Karpas-422 (cell line): Measurements from ENCODE around the gene NT5C. TPM values are rescaled to one million over a fixed set of nuclear protein-coding genes. Genes with fewer than 3 reads are reported as not detected.

ENCODE experiments used
- DNase-seq: peaks from one replicate; pipeline ENCODE4 v3.0.0-alpha.2; 2015
- H2AFZ ChIP-seq: fragments of 200-600 bp; sonication (generic); 2 replicates; pipeline ENCODE4 v1.6.1; 2014; ENCODE audit warnings: antibody characterized with exemption, low read length, mixed read lengths
- H3K27ac ChIP-seq: fragments of 200-600 bp; sonication (generic); 2 replicates; pipeline ENCODE4 v1.5.1; 2014; ENCODE audit warnings: mild to moderate bottlenecking, low read length, moderate library complexity
- H3K27me3 ChIP-seq: fragments of 200-600 bp; sonication (generic); 2 replicates; pipeline ENCODE4 v1.6.1; 2014; ENCODE audit warnings: low read length, mixed read lengths
- H3K36me3 ChIP-seq: fragments of 200-600 bp; sonication (generic); 2 replicates; pipeline ENCODE4 v1.6.1; 2014; ENCODE audit warnings: low read length, mixed read lengths; ENCODE audit not compliant: insufficient read depth
- H3K4me1 ChIP-seq: fragments of 200-600 bp; sonication (generic); 2 replicates; pipeline ENCODE4 v1.6.1; 2014; ENCODE audit warnings: mild to moderate bottlenecking, low read length, mixed read lengths
- H3K4me2 ChIP-seq: fragments of 200-600 bp; sonication (generic); 2 replicates; pipeline ENCODE4 v1.6.1; 2014; ENCODE audit warnings: low read length, low read depth, mild to moderate bottlenecking; ENCODE audit not compliant: poor library complexity, severe bottlenecking
- H3K4me3 ChIP-seq: fragments of 200-600 bp; sonication (generic); 2 replicates; pipeline ENCODE4 v1.5.1; 2014; ENCODE audit warnings: mild to moderate bottlenecking, antibody characterized with exemption, low read length, mixed read lengths
- H3K79me2 ChIP-seq: fragments of 200-600 bp; sonication (generic); 2 replicates; pipeline ENCODE4 v1.6.1; 2014; ENCODE audit warnings: mild to moderate bottlenecking, low read length, mixed read lengths
- H3K9ac ChIP-seq: fragments of 200-600 bp; sonication (generic); 2 replicates; pipeline ENCODE4 v1.6.0; 2014; ENCODE audit warnings: low read length
- H3K9me2 ChIP-seq: fragments of 200-600 bp; sonication (generic), shearing (Covaris generic); replicated peaks from 2 replicates; pipeline ENCODE4 v1.6.0; 2014; ENCODE audit warnings: mild to moderate bottlenecking, low read length, moderate library complexity; ENCODE audit not compliant: insufficient read depth
- H3K9me3 ChIP-seq: fragments of 300-700, 200-600 bp; sonication (generic); 2 replicates; pipeline ENCODE4 v1.6.1; 2014; ENCODE audit warnings: low read length, mixed read lengths
- H4K20me1 ChIP-seq: fragments of 200-600 bp; sonication (generic); 2 replicates; pipeline ENCODE4 v1.6.1; 2014; ENCODE audit warnings: mild to moderate bottlenecking, antibody characterized with exemption, low read length, low read depth; ENCODE audit not compliant: insufficient read depth
- total RNA-seq: library from RNA; depleted of rRNA; stranded (reverse); fragments of >200 nt; shearing (Covaris generic); gene quantifications from 2 replicates; pipeline ENCODE4 v1.2.3, GENCODE V29; 2014; ENCODE audit warnings: low replicate concordance

NT5C gene
- total RNA-seq, 1 experiment from 2014 or later, result 43.6 TPM

- DNase-seq, result no peak
- no peak overlapping the region for H3K27ac ChIP-seq
- no peaks in the 10 kb centered on the region for H3K9me2 ChIP-seq
- no peak overlapping the region for H3K9ac ChIP-seq
- H3K27me3 ChIP-seq, result no peaks in the 10 kb centered on the region
- H3K79me2 ChIP-seq, result no peaks in the 10 kb centered on the region
- H3K36me3 ChIP-seq, result no peaks in the 10 kb centered on the region
- no peak overlapping the region for H2AFZ ChIP-seq
- H4K20me1 ChIP-seq, result no peaks in the 10 kb centered on the region
- H3K4me1 ChIP-seq, result peaks cover 10% of the 10 kb centered on the region
- H3K9me3 ChIP-seq, result no peaks in the 10 kb centered on the region
- H3K4me3 ChIP-seq, result no peak overlapping the region
- H3K4me2 ChIP-seq, result no peak overlapping the region
Observed at GRCh38 chr17:75099881-75100595, 31.5 kb downstream of the NT5C start.

GRCh38 chr17:75098861-75099260 is 32.7 kb downstream of the NT5C start:
- no peak overlapping the region for H3K9ac ChIP-seq
- H4K20me1 ChIP-seq, result no peaks in the 10 kb centered on the region
- H3K9me2 ChIP-seq, result no peaks in the 10 kb centered on the region
- no peak overlapping the region for H3K4me2 ChIP-seq
- no peak overlapping the region for H2AFZ ChIP-seq
- peaks cover 10% of the 10 kb centered on the region for H3K4me1 ChIP-seq
- H3K27me3 ChIP-seq, result no peaks in the 10 kb centered on the region
- no peaks in the 10 kb centered on the region for H3K36me3 ChIP-seq
- no peak overlapping the region for H3K4me3 ChIP-seq
- no peaks in the 10 kb centered on the region for H3K9me3 ChIP-seq
- no peaks in the 10 kb centered on the region for H3K79me2 ChIP-seq
- no peak for DNase-seq
- H3K27ac ChIP-seq, result no peak overlapping the region

GRCh38 chr17:75097865-75098264 is 33.7 kb downstream of the NT5C start:
- Histone ChIP-seq H3K27me3 (no peaks in the 10 kb centered on the region), H3K4me3 (no peak overlapping the region), H3K27ac (no peak overlapping the region), H2AFZ (no peak overlapping the region), H3K4me2 (no peak overlapping the region), H3K4me1 (peaks cover 10% of the 10 kb centered on the region), H3K9me2 (no peaks in the 10 kb centered on the region), H4K20me1 (no peaks in the 10 kb centered on the region), H3K9ac (no peak overlapping the region), H3K9me3 (no peaks in the 10 kb centered on the region), H3K36me3 (no peaks in the 10 kb centered on the region), H3K79me2 (no peaks in the 10 kb centered on the region)
- DNase-seq, result no peak

DNA sequence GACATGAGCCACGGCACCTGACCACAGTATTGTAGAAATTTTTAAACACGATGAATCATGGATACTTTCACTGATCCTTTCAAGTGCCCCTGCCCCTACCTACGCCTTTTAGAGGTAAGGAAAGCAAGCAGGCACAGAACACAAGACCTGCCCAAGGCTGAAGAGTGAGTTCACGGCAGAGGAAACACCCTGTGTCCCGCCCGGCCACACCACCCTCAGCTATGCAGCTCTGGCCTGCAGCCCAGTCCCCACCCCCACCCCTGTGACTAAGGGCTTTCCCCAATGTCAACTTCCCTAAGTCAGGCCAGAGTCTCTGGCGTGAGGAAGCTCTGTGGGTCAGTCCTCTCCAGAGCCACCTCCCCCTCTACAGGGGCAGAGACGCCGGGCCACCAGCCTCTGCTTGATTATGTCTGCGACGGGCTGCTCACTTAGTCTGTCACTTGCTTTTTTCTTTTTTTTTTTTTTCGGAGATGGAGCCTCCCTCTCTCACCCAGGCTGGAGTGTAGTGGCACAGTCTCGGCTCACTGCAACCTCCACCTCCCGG is 35.4 kb downstream of the NT5C start:
- Histone ChIP-seq H3K9me3 (no peaks in the 10 kb centered on the region), H3K27ac (no peak overlapping the region), H3K9ac (no peak overlapping the region), H3K27me3 (no peaks in the 10 kb centered on the region), H3K79me2 (no peaks in the 10 kb centered on the region), H3K36me3 (no peaks in the 10 kb centered on the region), H3K4me3 (no peak overlapping the region), H4K20me1 (no peaks in the 10 kb centered on the region), H3K4me2 (no peak overlapping the region), H2AFZ (no peak overlapping the region), H3K4me1 (no peaks in the 10 kb centered on the region), H3K9me2 (no peaks in the 10 kb centered on the region)
- no peak for DNase-seq

GRCh38 chr17:75094871-75095399 is 36.6 kb downstream of the NT5C start:
- H3K36me3 ChIP-seq, result no peaks in the 10 kb centered on the region
- H3K79me2 ChIP-seq, result no peaks in the 10 kb centered on the region
- H3K27ac ChIP-seq, result no peak overlapping the region
- no peaks in the 10 kb centered on the region for H3K27me3 ChIP-seq
- no peak overlapping the region for H3K9ac ChIP-seq
- no peaks in the 10 kb centered on the region for H3K9me3 ChIP-seq
- no peak overlapping the region for H3K4me3 ChIP-seq
- H3K9me2 ChIP-seq, result no peaks in the 10 kb centered on the region
- no peaks in the 10 kb centered on the region for H4K20me1 ChIP-seq
- H3K4me1 ChIP-seq, result no peaks in the 10 kb centered on the region
- H3K4me2 ChIP-seq, result no peak overlapping the region
- no peak overlapping the region for H2AFZ ChIP-seq
- no peak for DNase-seq

DNA sequence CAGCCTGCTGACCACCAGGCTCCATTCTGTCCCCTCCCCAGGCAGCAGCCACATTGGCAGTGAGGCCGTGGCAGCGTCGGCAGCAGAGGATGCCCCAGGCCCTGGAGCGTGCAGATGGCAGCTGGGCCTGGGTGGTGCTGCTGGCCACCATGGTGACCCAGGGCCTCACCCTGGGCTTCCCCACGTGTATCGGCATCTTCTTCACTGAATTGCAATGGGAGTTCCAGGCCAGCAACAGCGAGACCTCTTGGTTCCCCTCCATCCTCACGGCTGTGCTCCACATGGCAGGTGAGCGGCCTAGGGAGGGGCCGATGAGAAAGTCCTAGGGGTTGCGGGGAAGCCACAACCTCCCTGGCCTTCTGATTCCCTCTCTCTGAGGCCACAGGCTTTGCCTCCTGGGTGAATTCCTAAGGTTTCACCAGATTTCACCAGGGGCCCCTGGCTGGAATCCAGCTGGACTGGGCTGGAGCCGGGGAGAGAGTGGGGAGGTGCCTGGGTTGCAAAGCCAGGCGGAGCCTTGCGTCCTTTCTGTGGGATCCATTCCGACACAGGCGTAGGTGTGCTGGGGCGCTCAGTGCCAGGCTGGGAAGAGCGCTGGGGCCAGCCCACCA is 37.9 kb downstream of the NT5C start:
- H3K4me1 ChIP-seq, result no peaks in the 10 kb centered on the region
- no peaks in the 10 kb centered on the region for H3K27me3 ChIP-seq
- H4K20me1 ChIP-seq, result no peaks in the 10 kb centered on the region
- no peaks in the 10 kb centered on the region for H3K79me2 ChIP-seq
- DNase-seq, result no peak
- no peak overlapping the region for H3K4me3 ChIP-seq
- H3K4me2 ChIP-seq, result no peak overlapping the region
- H3K36me3 ChIP-seq, result no peaks in the 10 kb centered on the region
- H2AFZ ChIP-seq, result no peak overlapping the region
- H3K9me3 ChIP-seq, result no peaks in the 10 kb centered on the region
- H3K9me2 ChIP-seq, result no peaks in the 10 kb centered on the region
- H3K27ac ChIP-seq, result no peak overlapping the region
- H3K9ac ChIP-seq, result no peak overlapping the region

GRCh38 chr17:75091855-75092327 is 39.7 kb downstream of the NT5C start:
- H3K79me2 ChIP-seq, result no peaks in the 10 kb centered on the region

More at GRCh38 chr17:75091855-75092327, 39.7 kb downstream of the NT5C start:
- no peaks in the 10 kb centered on the region for H3K9me2 ChIP-seq
- no peaks in the 10 kb centered on the region for H3K36me3 ChIP-seq
- H3K27ac ChIP-seq, result no peak overlapping the region
- no peak overlapping the region for H3K9ac ChIP-seq
- H3K9me3 ChIP-seq, result no peaks in the 10 kb centered on the region
- no peak for DNase-seq
- no peak overlapping the region for H3K4me2 ChIP-seq
- no peaks in the 10 kb centered on the region for H3K4me1 ChIP-seq
- H2AFZ ChIP-seq, result no peak overlapping the region
- no peaks in the 10 kb centered on the region for H4K20me1 ChIP-seq
- no peaks in the 10 kb centered on the region for H3K27me3 ChIP-seq
- no peak overlapping the region for H3K4me3 ChIP-seq
